ENCODE data around the gene LEUTX.

GRCh38 chr19:39825531-39826076, 47.0 kb downstream of the LEUTX start:
- TF ChIP-seq, protein P1, sequence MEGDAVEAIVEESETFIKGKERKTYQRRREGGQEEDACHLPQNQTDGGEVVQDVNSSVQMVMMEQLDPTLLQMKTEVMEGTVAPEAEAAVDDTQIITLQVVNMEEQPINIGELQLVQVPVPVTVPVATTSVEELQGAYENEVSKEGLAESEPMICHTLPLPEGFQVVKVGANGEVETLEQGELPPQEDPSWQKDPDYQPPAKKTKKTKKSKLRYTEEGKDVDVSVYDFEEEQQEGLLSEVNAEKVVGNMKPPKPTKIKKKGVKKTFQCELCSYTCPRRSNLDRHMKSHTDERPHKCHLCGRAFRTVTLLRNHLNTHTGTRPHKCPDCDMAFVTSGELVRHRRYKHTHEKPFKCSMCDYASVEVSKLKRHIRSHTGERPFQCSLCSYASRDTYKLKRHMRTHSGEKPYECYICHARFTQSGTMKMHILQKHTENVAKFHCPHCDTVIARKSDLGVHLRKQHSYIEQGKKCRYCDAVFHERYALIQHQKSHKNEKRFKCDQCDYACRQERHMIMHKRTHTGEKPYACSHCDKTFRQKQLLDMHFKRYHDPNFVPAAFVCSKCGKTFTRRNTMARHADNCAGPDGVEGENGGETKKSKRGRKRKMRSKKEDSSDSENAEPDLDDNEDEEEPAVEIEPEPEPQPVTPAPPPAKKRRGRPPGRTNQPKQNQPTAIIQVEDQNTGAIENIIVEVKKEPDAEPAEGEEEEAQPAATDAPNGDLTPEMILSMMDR (IDR thresholded peaks at IDR 0.05; ENCODE audit: low read length): no peak
- no peak for TF ChIP-seq EZH2 (IDR thresholded peaks at IDR 0.05; ENCODE audit: borderline replicate concordance, low read length)
